ENCODE data around the gene TNFRSF12A.

TNFRSF12A gene

GRCh38 chr16:3012828-3013420 lies 7.2 kb upstream of the TNFRSF12A start, which contains the start of gene CLDN9:
Gene CLDN9, plus strand, starts transcription at chr16:3012923. Its CDS starts 440 bp downstream, at chr16:3013363.
- no peak for DNase-seq

- no peak for DNase-seq
Observed at GRCh38 chr16:3013491-3013951, 6.6 kb upstream of the TNFRSF12A start.

GRCh38 chr16:3013998-3014690 lies 6.0 kb upstream of the TNFRSF12A start:
- DNase-seq: no peak

- no peak for DNase-seq
Observed at GRCh38 chr16:3014971-3015370, 5.2 kb upstream of the TNFRSF12A start.

GRCh38 chr16:3015865-3016521 lies 4.2 kb upstream of the TNFRSF12A start:
- DNase-seq: no peak

GRCh38 chr16:3017344-3017743 lies 2.8 kb upstream of the TNFRSF12A start:
- DNase-seq: no peak

- DNase-seq: no peak
Observed at GRCh38 chr16:3017794-3018506, 2.2 kb upstream of the TNFRSF12A start, which contains the start of gene CLDN6. Gene CLDN6, minus strand, starts transcription at chr16:3018183. Its CDS starts 2,162 bp downstream, at chr16:3016021.

- DNase-seq: no peak
Observed at GRCh38 chr16:3019594-3020246, 448 bp upstream of the TNFRSF12A start.

- peak; percentile 81 for DNase-seq
Observed at GRCh38 chr16:3020604-3021448, 658 bp downstream of the TNFRSF12A start.

- DNase-seq: peak; percentile 86
Observed at GRCh38 chr16:3021449-3022207, 1.5 kb downstream of the TNFRSF12A start.

- DNase-seq: peak; percentile 84
Observed at GRCh38 chr16:3022208-3022683, 2.1 kb downstream of the TNFRSF12A start.

GRCh38 chr16:3022684-3023414 lies 2.7 kb downstream of the TNFRSF12A start:
- DNase-seq: no peak

- no peak for DNase-seq
Observed at GRCh38 chr16:3023415-3023668, 3.2 kb downstream of the TNFRSF12A start.

- peak; percentile 95 for DNase-seq
Observed at GRCh38 chr16:3023669-3024478, 3.7 kb downstream of the TNFRSF12A start, which contains the start of the genes HCFC1R1 and THOC6. Gene HCFC1R1, minus strand, starts transcription at chr16:3023942. Its CDS starts 1 bp downstream, at chr16:3023941. Gene THOC6, plus strand, starts transcription at chr16:3024035. Its CDS starts 292 bp downstream, at chr16:3024327.

- no peak for DNase-seq
Observed at GRCh38 chr16:3025032-3026002, 5.1 kb downstream of the TNFRSF12A start.

- DNase-seq: no peak
Observed at GRCh38 chr16:3026003-3026378, 5.8 kb downstream of the TNFRSF12A start.

GRCh38 chr16:3026609-3027488 lies 6.7 kb downstream of the TNFRSF12A start:
- DNase-seq: no peak

All from CD4-positive, alpha-beta T cell treated with Interleukin-4 for 4 hours (primary cell).